Activated naive CD4-positive, alpha-beta T cell treated with anti-CD3 and anti-CD28 coated beads, Interleukin-2, amount 50 U/mL, for 72 hours (primary cell): ENCODE data around the gene MAPK1. TPM values are rescaled to one million over a fixed set of nuclear protein-coding genes. Genes with fewer than 3 reads are reported as not detected.
"Not testable (repeated sequence)": the region's sequence is repeated elsewhere in the genome, so short reads cannot be mapped to it uniquely, and the experiment has no call there.

Experiments
- ATAC-seq, 2 donors: fragments of 150-1000 bp; cut with Tn5 transposase; 2 replicates each; pipeline ENCODE4 v1.10.0; 2021; ENCODE audit warnings: mild to moderate bottlenecking in 2 of 2, moderate library complexity in 2 of 2
- DNase-seq, 2 donors: peaks; one replicate each; pipeline ENCODE4 v3.0.0; 2021 to 2022; ENCODE audit warnings: low spot score in 2 of 2
- H3K27ac Mint-ChIP-seq, 2 donors: one replicate each; pipeline ENCODE4 v1.8.0; 2022; ENCODE audit warnings: mild to moderate bottlenecking in 2 of 2, mixed read lengths in 2 of 2
- H3K36me3 Mint-ChIP-seq, 2 donors: one replicate each; pipeline ENCODE4 v1.8.0; 2022; ENCODE audit warnings: mixed read lengths in 2 of 2
- H3K9me3 Mint-ChIP-seq, 2 donors: one replicate each; pipeline ENCODE4 v1.8.0; 2022; ENCODE audit warnings: mixed read lengths in 2 of 2
- total RNA-seq, 2 donors: library from RNA; stranded (reverse); gene quantifications; one replicate each; pipeline ENCODE4 v1.2.3, GENCODE V29; 2022

MAPK1 gene
- total RNA-seq, 2 donors from 2014 or later, result 80.3 to 92.6 TPM

GRCh38 chr22:21836486-21836885, 31.0 kb downstream of the MAPK1 start:
- not testable (repeated sequence) for H3K27ac Mint-ChIP-seq, DNase-seq, H3K36me3 Mint-ChIP-seq, H3K9me3 Mint-ChIP-seq, ATAC-seq

DNA sequence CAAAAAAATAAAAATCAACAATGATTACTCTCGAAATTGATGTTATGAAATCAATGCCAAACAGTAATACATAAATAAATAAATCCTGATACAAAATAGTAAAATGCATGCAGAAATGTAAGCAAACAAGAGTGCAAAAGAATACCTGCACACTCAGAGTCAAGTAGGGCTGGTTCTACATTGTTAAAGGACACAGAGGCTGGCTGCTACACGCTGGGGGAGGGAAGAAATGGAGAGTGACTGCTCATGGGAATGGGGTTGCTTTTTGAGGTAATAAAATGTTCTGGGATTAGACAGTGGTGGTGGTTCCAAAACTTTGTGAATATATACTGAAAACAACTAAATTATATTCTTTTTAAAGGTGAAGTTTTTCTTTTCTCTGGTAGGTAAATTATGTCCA, 32.1 kb downstream of the MAPK1 start:
- Mint-ChIP-seq H3K9me3 (no peaks in the 10 kb centered on the region), H3K27ac (peak overlapping the region in 1 of 2 donors; percentile 19), H3K36me3 (no peaks in the 10 kb centered on the region)
- ATAC-seq, result no peak
- DNase-seq, result no peak

- ATAC-seq (no peak), DNase-seq (no peak)
- no peaks in the 10 kb centered on the region for H3K9me3 Mint-ChIP-seq
- no peaks in the 10 kb centered on the region for H3K36me3 Mint-ChIP-seq
- H3K27ac Mint-ChIP-seq, result peak overlapping the region in 1 of 2 donors; percentile 19
Measured at GRCh38 chr22:21834869-21835268, 32.6 kb downstream of the MAPK1 start.

- DNase-seq (no peak), ATAC-seq (no peak)
- peak overlapping the region in 1 of 2 donors; percentile 52 for H3K27ac Mint-ChIP-seq
Measured at GRCh38 chr22:21832291-21833290, 34.9 kb downstream of the MAPK1 start.

DNA sequence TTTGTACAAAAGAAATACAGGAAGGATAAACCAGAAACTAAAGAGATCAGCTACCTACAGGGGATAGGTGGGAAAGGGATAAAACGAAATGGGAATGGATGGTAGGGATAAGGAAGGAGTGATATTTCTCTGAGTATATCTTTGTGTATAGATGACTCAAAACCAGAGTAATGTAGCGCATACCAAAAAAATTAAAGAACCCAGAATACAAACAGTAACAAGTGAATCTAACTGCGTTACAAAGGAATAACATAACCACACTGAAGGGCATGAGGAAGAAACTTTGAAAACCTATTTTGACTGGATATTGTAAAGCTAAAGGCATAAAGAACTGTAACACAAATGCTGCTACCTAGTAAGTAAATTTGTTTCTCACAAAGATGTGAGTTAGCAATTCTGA, 37.9 kb downstream of the MAPK1 start:
- Mint-ChIP-seq H3K36me3 (no peaks in the 10 kb centered on the region), H3K27ac (no peak overlapping the region), H3K9me3 (no peaks in the 10 kb centered on the region)
- ATAC-seq (no peak), DNase-seq (no peak)

More at GRCh38 chr22:21832291-21833290, 34.9 kb downstream of the MAPK1 start:
- H3K36me3 Mint-ChIP-seq, result no peaks in the 10 kb centered on the region
- no peaks in the 10 kb centered on the region for H3K9me3 Mint-ChIP-seq

DNA sequence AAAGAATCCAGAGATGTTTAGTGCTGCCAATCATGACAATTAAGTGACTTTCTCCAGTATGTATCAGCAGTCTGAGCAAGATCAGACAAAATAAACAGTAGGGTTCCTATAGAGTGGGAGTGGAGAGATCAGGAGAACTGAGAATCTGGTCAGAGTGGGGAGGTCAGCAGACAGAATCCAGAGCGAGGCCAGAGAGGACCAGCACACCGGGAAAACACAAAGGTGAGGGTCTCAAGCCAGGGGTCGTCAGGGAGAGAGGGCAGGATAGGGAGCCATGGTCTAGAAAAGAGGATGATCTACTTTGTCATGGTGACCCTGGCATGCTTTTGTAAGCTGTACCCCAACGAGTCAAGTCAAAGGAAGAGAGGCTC, 39.2 kb downstream of the MAPK1 start:
- ATAC-seq, result no peak
- DNase-seq, result no peak
- no peaks in the 10 kb centered on the region for H3K9me3 Mint-ChIP-seq
- no peak overlapping the region for H3K27ac Mint-ChIP-seq
- no peaks in the 10 kb centered on the region for H3K36me3 Mint-ChIP-seq

- H3K27ac Mint-ChIP-seq, result no peak overlapping the region
- no peak for DNase-seq
Measured at GRCh38 chr22:21827628-21828267, 39.7 kb downstream of the MAPK1 start.

DNA sequence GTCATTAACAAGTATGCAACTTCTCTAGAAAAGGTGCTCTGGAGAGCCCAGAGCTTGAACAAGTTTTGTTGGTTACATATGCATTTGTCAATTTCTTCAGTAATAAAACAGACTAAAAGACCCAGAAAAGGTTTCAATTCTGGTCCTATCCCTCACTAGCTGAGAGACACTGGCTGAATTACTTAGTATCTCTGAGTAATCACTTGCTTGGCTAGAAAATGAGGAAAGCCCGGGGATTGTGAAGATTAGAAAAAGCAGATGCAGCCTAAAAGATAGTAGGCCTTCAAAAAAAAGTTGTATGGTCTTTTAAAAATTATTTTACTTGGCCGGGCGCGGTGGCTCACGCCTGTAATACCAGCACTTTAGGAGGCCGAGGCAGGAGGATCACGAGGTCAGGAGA, 41.2 kb downstream of the MAPK1 start:
- Mint-ChIP-seq H3K27ac (no peak overlapping the region), H3K9me3 (no peaks in the 10 kb centered on the region), H3K36me3 (no peaks in the 10 kb centered on the region)
- no peak for DNase-seq
- ATAC-seq, result no peak

More at GRCh38 chr22:21827628-21828267, 39.7 kb downstream of the MAPK1 start:
- no peak for ATAC-seq
- H3K9me3 Mint-ChIP-seq, result no peaks in the 10 kb centered on the region
- no peaks in the 10 kb centered on the region for H3K36me3 Mint-ChIP-seq

- ATAC-seq, H3K36me3 Mint-ChIP-seq, H3K9me3 Mint-ChIP-seq, DNase-seq, H3K27ac Mint-ChIP-seq: not testable (repeated sequence)
Measured at GRCh38 chr22:21824962-21825361, 42.5 kb downstream of the MAPK1 start.

DNA sequence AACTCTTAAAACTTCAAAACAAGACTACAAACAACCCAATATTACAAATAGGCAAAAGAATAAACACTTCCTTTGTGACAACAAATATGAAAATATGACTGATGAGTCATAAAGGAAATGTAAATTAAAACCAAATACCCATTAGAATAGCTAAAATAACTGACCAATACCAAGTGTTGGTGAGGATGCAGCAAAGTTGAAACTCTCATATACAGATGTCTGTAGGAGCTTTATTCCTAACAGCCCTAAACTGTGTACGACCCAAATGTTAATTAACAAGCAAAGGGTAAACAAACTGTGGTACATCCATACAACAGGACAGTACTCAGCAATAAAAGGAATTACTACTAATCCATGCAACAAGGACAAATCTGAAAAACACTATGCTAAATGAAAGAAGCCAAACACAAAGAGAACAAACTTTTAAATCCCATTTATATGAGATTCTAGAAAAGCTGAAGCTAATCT, 43.0 kb downstream of the MAPK1 start:
- no peak overlapping the region for H3K27ac Mint-ChIP-seq
- no peaks in the 10 kb centered on the region for H3K9me3 Mint-ChIP-seq
- H3K36me3 Mint-ChIP-seq, result no peaks in the 10 kb centered on the region
- ATAC-seq, result no peak
- no peak for DNase-seq

DNA sequence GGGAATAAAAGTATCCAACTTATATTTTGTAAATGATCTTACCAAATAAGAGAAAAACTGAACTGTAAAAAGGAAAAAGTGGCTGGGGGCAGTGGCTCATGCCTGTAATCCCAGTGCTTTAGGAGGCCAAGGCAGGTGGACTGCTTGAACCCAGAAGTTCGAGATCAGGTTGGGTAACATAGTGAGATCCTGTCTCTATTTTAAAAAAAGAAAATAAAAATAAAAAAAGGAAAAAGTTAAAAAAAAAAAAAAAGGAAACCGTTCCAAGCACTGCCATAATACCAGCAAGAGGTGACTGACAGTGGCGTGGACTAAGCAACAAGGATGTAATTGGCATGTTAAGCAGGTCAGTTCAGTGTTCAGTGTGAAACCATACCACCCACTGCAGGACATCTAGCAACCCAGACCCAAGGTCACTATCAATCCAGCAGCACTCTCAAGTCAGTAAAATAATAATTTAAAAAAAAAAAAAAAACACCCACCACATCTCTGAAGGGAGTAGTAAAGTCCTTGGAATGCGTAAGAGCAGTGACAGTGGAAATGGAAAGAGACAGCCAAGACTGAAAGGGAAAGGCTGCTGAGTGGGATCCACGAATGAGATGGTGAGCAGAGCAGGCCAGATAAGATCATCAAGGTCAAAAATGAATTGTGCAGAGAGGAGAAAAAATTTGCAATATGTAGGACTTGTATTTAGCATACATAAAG, 43.6 kb downstream of the MAPK1 start:
- no peaks in the 10 kb centered on the region for H3K9me3 Mint-ChIP-seq
- H3K27ac Mint-ChIP-seq, result no peak overlapping the region
- DNase-seq (no peak), ATAC-seq (no peak)
- H3K36me3 Mint-ChIP-seq, result no peaks in the 10 kb centered on the region

DNA sequence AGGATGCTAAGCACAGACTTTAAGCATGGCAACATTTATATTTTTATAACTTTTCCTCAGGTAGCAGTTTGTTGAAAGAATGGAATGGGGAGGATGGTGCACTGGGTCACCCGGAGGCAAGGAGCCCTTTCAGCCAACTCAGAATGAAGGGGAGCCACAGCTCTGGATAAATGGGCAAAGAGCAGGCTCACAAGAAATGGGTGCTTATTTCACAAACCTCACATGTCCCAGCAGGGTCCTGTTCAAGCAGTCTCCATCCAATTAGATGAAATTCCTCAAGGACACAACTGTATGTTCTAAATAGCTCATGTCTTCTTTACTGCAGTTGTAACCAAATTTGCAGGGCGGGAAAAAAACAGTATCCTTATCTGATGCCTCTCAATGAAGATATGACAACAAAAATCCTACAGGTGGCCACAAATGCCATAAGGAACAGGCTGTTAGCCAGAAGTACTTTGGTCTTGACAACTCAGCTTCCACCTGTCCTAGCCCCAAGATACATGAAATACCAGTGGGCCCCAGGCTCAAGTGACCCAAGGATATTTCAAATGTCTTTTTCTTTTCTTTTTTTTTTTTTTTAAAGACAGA, 48.2 kb downstream of the MAPK1 start:
- H3K9me3 Mint-ChIP-seq, result no peaks in the 10 kb centered on the region
- DNase-seq (no peak), ATAC-seq (no peak)
- peak overlapping the region in 1 of 2 donors; percentile 17 for H3K27ac Mint-ChIP-seq
- no peaks in the 10 kb centered on the region for H3K36me3 Mint-ChIP-seq

- Mint-ChIP-seq H3K27ac (peak overlapping the region; percentile 1 to 24), H3K9me3 (no peaks in the 10 kb centered on the region), H3K36me3 (no peaks in the 10 kb centered on the region)
- ATAC-seq (no peak), DNase-seq (no peak)
Measured at GRCh38 chr22:21818487-21819182, 48.8 kb downstream of the MAPK1 start.

DNA sequence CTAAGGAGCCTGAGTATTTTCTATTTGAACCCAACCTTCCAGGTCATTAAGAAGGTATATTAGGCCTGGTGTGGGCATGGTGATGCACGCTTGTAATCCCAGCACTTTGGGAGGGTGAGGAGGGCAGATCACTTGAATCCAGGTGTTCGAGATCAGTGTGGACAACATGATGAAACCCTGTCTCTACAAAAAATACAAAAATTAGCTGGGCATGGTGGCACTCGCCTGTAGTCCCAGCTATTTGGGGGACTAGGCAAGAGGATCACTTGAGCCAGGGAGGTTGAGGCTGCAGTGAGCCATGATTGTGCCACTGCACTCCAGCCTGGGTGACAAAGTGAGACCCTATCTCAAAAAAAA, 50.0 kb downstream of the MAPK1 start:
- not testable (repeated sequence) for ATAC-seq, H3K36me3 Mint-ChIP-seq, H3K9me3 Mint-ChIP-seq, DNase-seq
- peak overlapping the region; percentile 81 to 90 for H3K27ac Mint-ChIP-seq

DNA sequence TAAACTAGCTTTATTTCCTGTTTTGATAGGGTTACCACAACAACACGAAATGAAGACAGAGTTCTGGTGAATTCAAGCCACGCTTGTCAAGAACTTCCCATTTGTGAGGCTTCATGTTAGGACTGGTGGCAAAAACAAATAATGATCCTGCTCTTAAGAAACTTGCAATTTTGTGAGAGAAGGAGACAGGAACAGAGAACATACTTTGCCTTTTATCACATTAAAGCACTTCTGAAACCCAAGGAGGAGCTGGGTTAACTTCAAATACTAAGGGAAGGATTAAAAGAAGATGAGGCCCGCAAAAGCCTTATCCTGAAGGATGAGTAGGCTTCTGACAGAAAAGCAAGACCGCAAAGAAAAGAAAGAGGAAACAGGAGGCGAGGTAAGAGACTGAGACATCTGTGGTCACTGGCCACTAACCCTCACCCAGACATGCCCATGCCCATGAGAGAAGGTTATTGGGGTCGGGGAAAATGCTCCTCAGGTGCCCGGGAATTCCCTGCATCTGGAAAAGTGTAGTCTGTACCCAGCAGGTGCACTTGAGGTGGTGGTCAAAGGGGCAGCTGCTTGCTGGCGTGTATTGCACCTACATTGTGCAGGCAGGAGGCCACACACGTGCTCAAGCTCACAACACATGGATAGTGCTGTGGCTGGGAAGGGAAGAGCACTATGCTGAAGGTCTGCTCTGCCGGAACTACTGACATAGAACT, 50.5 kb downstream of the MAPK1 start:
- DNase-seq (peak; percentile 42 to 57), ATAC-seq (peak; percentile 87 to 95)
- H3K36me3 Mint-ChIP-seq, result no peaks in the 10 kb centered on the region
- peak overlapping the region; percentile 90 to 97 for H3K27ac Mint-ChIP-seq
- H3K9me3 Mint-ChIP-seq, result no peaks in the 10 kb centered on the region

DNA sequence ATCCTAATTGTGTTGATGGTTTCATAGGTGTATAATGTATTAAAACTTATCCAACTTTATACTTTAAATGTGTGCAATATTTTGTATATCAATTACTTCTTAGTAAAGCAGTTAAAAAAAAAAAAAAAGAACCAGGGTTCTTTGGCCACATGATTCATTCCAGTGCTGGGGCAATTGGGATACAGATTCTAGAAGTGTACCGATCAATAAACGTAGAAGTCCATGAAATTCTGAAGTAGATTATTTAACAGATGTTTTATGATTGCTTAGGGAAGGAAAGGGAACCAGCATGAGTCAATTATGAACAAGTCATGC, 51.0 kb downstream of the MAPK1 start:
- Mint-ChIP-seq H3K9me3 (no peaks in the 10 kb centered on the region), H3K27ac (peak overlapping the region; percentile 90 to 97), H3K36me3 (no peaks in the 10 kb centered on the region)
- DNase-seq (no peak), ATAC-seq (no peak)
